WTC11 (cell line): ENCODE data around the gene CYP4F2. TPM values are rescaled to one million over a fixed set of nuclear protein-coding genes. Genes with fewer than 3 reads are reported as not detected.

Source experiments
- ATAC-seq: fragments of 200-7000 bp; cut with Tn5 transposase; 2 replicates; pipeline ENCODE4 v1.10.0; 2021; ENCODE audit warnings: mild to moderate bottlenecking, moderate library complexity
- CTCF ChIA-PET: fragments of 300-600 bp; sonication (Branson Sonifier 250); formaldehyde crosslinking; loops from one replicate; lab custom pipeline; 2021; ENCODE audit warnings: antibody characterized with exemption; lab: Charles Lee
- POLR2A ChIA-PET: fragments of 350-600 bp; sonication (Branson Sonifier 250); formaldehyde crosslinking; loops from one replicate; lab custom pipeline; 2021; ENCODE audit warnings: antibody characterized with exemption; lab: Charles Lee
- DNase-seq: peaks from one replicate; pipeline ENCODE4 v3.0.0; 2021; ENCODE audit warnings: low spot score
- H3K27ac Mint-ChIP-seq: 2 replicates; pipeline ENCODE4 v1.8.0; 2021; ENCODE audit warnings: mixed read lengths
- H3K27me3 Mint-ChIP-seq: 2 replicates; pipeline ENCODE4 v1.8.0; 2021; ENCODE audit warnings: low read depth, mild to moderate bottlenecking, moderate library complexity, mixed read lengths
- H3K36me3 Mint-ChIP-seq: 2 replicates; pipeline ENCODE4 v1.8.0; 2021; ENCODE audit warnings: mixed read lengths
- H3K4me1 Mint-ChIP-seq: 2 replicates; pipeline ENCODE4 v1.8.0; 2022; ENCODE audit warnings: mixed read lengths
- H3K4me3 Mint-ChIP-seq: 2 replicates; pipeline ENCODE4 v1.8.0; 2021; ENCODE audit warnings: mild to moderate bottlenecking, moderate library complexity, mixed read lengths
- H3K9me3 Mint-ChIP-seq: 2 replicates; pipeline ENCODE4 v1.8.0; 2021; ENCODE audit warnings: mixed read lengths
- ATF1 ChIP-seq: sonication (generic); formaldehyde crosslinking; IDR thresholded peaks from 2 replicates; pipeline ENCODE4 v1.8.1; 2023; ENCODE audit warnings: mild to moderate bottlenecking, moderate library complexity, missing genetic modification reagents
- CREB1 ChIP-seq: sonication (generic); formaldehyde crosslinking; IDR thresholded peaks from 2 replicates; pipeline ENCODE4 v1.8.0; 2023; ENCODE audit warnings: mild to moderate bottlenecking, missing genetic modification reagents
- ELF4 ChIP-seq: sonication (generic); formaldehyde crosslinking; IDR thresholded peaks from 2 replicates; pipeline ENCODE4 v1.8.1; 2022; ENCODE audit warnings: low read depth, mild to moderate bottlenecking, moderate library complexity, missing genetic modification reagents
- EMX1 ChIP-seq: fragments of 250-450 bp; sonication (Bioruptor Pico); IDR thresholded peaks from 2 replicates; pipeline ENCODE4 v1.8.0; 2021; ENCODE audit warnings: mild to moderate bottlenecking
- ESRRA ChIP-seq: sonication (generic); formaldehyde crosslinking; IDR thresholded peaks from 2 replicates; pipeline ENCODE4 v1.8.1; 2022; ENCODE audit warnings: mild to moderate bottlenecking, missing genetic modification reagents, borderline replicate concordance
- RELA ChIP-seq: sonication (generic); formaldehyde crosslinking; IDR thresholded peaks from 2 replicates; pipeline ENCODE4 v1.8.1; 2022; ENCODE audit warnings: missing genetic modification reagents, mild to moderate bottlenecking, borderline replicate concordance
- TEAD4 ChIP-seq: sonication (generic); formaldehyde crosslinking; IDR thresholded peaks from 2 replicates; pipeline ENCODE4 v1.8.0; 2022; ENCODE audit warnings: mild to moderate bottlenecking, missing genetic modification reagents
- ZNF396 ChIP-seq: fragments of 250-450 bp; sonication (Bioruptor Pico); IDR thresholded peaks from 2 replicates; pipeline ENCODE4 v1.8.0; 2021; ENCODE audit warnings: mild to moderate bottlenecking, moderate library complexity, borderline replicate concordance
- ZNF416 ChIP-seq: fragments of 250-450 bp; sonication (Bioruptor Pico); IDR thresholded peaks from 2 replicates; pipeline ENCODE4 v1.9.0; 2021; ENCODE audit warnings: mild to moderate bottlenecking, inconsistent platforms
- total RNA-seq: library from RNA; stranded (reverse); gene quantifications from 3 replicates; pipeline ENCODE4 v1.2.3, GENCODE V29; 2021
- TF ChIP-seq, protein P1 (sequence below): sonication (generic); formaldehyde crosslinking; IDR thresholded peaks from 2 replicates; pipeline ENCODE4 v1.8.1; 2022; ENCODE audit warnings: low read depth, missing genetic modification reagents, borderline replicate concordance
- TF ChIP-seq, protein P2 (sequence below): sonication (generic); formaldehyde crosslinking; IDR thresholded peaks from 2 replicates; pipeline ENCODE4 v1.8.0; 2023; ENCODE audit warnings: missing genetic modification reagents
- TF ChIP-seq, protein P3 (sequence below): sonication (generic); formaldehyde crosslinking; IDR thresholded peaks from 2 replicates; pipeline ENCODE4 v1.8.0; 2022; ENCODE audit warnings: missing genetic modification reagents
- TF ChIP-seq, protein P4 (sequence below): fragments of 250-450 bp; sonication (Bioruptor Pico); IDR thresholded peaks from 2 replicates; pipeline ENCODE4 v1.9.0; 2021; ENCODE audit warnings: mild to moderate bottlenecking
- TF ChIP-seq, protein P5 (sequence below): sonication (generic); formaldehyde crosslinking; IDR thresholded peaks from 2 replicates; pipeline ENCODE4 v1.8.0; 2023; ENCODE audit warnings: missing genetic modification reagents, mild to moderate bottlenecking, borderline replicate concordance
- TF ChIP-seq, protein P6 (sequence below): fragments of 250-450 bp; sonication (Bioruptor Pico); IDR thresholded peaks from 2 replicates; pipeline ENCODE4 v1.8.0; 2021; ENCODE audit warnings: mild to moderate bottlenecking

CYP4F2 gene
- total RNA-seq, 1 experiment from 2014 or later = 0.24 TPM

DNA sequence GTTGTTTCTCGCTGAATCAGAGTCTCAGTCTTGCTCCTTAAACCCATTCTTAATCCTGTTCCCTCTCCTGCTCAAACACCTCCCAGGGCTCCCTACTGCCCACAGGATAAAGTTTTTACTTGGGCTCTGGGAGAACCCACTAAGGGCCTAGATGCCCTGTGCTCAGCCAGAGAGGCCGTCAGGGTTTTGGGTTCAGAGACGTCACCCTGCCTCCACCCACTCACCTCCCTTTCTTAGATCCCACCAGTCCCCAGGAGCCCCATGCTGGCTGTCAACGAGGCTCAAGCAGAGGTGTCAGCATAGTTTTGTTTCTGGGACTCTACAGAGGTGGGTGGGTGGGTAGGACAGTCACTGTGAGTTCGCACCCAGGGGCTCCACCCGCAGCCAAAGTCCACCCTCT lies 15.5 kb upstream of the CYP4F2 start (continued):
- TF ChIP-seq, protein P1, sequence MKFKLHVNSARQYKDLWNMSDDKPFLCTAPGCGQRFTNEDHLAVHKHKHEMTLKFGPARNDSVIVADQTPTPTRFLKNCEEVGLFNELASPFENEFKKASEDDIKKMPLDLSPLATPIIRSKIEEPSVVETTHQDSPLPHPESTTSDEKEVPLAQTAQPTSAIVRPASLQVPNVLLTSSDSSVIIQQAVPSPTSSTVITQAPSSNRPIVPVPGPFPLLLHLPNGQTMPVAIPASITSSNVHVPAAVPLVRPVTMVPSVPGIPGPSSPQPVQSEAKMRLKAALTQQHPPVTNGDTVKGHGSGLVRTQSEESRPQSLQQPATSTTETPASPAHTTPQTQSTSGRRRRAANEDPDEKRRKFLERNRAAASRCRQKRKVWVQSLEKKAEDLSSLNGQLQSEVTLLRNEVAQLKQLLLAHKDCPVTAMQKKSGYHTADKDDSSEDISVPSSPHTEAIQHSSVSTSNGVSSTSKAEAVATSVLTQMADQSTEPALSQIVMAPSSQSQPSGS (CRISPR knock-in tag) = no peak

DNA sequence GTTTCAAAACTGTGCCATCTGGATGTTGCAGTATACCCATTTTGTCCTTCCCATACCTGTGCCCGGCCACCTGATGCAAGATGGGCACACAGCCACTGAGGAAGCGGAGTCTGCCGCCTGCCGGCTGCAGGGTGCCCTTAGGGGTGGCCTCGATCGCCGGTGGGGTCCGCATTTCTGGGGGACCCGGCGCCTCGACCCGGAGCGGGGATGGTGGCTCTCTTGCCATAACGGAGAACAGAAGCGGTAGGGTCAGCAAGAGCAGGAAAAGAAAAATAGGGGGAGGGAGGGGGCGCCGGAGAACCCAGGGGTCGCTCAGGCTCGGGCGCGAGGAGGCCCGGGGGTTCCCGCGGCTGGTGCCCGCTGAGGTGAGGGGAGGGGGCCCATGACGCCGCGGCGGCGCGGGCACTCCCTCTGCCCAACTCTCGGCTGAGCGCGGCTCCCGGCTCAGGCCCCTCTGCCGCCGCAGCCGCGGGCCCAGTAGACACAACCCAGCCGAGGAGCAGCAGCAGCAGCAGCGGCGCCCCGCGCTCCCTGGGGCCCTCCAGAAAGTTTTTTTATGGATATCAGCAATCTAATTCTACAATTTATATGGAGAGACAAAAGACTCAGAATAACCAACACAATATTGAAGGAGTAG lies 13.8 kb upstream of the CYP4F2 start:
- H3K36me3 Mint-ChIP-seq = peaks cover 19% of the 10 kb centered on the region
- ChIA-PET POLR2A (no interaction called here), CTCF (interaction anchor here (1.5 kb wide), 1 partner anchor 75 kb away, joined by 4 read pairs; no protein-coding TSS in a partner anchor)
- peak overlapping the region; percentile 69 for H3K4me3 Mint-ChIP-seq
- ATAC-seq = peak; percentile 57
- peaks cover 41% of the 10 kb centered on the region for H3K9me3 Mint-ChIP-seq
- H3K4me1 Mint-ChIP-seq = peaks cover 3% of the 10 kb centered on the region; the same call in 1 of the 2 replicates
- no peak for TF ChIP-seq ESRRA
- TF ChIP-seq, protein P2, sequence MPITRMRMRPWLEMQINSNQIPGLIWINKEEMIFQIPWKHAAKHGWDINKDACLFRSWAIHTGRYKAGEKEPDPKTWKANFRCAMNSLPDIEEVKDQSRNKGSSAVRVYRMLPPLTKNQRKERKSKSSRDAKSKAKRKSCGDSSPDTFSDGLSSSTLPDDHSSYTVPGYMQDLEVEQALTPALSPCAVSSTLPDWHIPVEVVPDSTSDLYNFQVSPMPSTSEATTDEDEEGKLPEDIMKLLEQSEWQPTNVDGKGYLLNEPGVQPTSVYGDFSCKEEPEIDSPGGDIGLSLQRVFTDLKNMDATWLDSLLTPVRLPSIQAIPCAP (CRISPR knock-in tag) = no peak
- TF ChIP-seq, protein P3, sequence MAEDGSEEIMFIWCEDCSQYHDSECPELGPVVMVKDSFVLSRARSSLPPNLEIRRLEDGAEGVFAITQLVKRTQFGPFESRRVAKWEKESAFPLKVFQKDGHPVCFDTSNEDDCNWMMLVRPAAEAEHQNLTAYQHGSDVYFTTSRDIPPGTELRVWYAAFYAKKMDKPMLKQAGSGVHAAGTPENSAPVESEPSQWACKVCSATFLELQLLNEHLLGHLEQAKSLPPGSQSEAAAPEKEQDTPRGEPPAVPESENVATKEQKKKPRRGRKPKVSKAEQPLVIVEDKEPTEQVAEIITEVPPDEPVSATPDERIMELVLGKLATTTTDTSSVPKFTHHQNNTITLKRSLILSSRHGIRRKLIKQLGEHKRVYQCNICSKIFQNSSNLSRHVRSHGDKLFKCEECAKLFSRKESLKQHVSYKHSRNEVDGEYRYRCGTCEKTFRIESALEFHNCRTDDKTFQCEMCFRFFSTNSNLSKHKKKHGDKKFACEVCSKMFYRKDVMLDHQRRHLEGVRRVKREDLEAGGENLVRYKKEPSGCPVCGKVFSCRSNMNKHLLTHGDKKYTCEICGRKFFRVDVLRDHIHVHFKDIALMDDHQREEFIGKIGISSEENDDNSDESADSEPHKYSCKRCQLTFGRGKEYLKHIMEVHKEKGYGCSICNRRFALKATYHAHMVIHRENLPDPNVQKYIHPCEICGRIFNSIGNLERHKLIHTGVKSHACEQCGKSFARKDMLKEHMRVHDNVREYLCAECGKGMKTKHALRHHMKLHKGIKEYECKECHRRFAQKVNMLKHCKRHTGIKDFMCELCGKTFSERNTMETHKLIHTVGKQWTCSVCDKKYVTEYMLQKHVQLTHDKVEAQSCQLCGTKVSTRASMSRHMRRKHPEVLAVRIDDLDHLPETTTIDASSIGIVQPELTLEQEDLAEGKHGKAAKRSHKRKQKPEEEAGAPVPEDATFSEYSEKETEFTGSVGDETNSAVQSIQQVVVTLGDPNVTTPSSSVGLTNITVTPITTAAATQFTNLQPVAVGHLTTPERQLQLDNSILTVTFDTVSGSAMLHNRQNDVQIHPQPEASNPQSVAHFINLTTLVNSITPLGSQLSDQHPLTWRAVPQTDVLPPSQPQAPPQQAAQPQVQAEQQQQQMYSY (CRISPR knock-in tag) = no peak
- no peak for TF ChIP-seq ZNF396 (CRISPR knock-in tag)
- no peak for TF ChIP-seq EMX1 (CRISPR knock-in tag)
- TF ChIP-seq, protein P4, sequence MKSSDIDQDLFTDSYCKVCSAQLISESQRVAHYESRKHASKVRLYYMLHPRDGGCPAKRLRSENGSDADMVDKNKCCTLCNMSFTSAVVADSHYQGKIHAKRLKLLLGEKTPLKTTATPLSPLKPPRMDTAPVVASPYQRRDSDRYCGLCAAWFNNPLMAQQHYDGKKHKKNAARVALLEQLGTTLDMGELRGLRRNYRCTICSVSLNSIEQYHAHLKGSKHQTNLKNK (CRISPR knock-in tag) = no peak
- TF ChIP-seq, protein P5, sequence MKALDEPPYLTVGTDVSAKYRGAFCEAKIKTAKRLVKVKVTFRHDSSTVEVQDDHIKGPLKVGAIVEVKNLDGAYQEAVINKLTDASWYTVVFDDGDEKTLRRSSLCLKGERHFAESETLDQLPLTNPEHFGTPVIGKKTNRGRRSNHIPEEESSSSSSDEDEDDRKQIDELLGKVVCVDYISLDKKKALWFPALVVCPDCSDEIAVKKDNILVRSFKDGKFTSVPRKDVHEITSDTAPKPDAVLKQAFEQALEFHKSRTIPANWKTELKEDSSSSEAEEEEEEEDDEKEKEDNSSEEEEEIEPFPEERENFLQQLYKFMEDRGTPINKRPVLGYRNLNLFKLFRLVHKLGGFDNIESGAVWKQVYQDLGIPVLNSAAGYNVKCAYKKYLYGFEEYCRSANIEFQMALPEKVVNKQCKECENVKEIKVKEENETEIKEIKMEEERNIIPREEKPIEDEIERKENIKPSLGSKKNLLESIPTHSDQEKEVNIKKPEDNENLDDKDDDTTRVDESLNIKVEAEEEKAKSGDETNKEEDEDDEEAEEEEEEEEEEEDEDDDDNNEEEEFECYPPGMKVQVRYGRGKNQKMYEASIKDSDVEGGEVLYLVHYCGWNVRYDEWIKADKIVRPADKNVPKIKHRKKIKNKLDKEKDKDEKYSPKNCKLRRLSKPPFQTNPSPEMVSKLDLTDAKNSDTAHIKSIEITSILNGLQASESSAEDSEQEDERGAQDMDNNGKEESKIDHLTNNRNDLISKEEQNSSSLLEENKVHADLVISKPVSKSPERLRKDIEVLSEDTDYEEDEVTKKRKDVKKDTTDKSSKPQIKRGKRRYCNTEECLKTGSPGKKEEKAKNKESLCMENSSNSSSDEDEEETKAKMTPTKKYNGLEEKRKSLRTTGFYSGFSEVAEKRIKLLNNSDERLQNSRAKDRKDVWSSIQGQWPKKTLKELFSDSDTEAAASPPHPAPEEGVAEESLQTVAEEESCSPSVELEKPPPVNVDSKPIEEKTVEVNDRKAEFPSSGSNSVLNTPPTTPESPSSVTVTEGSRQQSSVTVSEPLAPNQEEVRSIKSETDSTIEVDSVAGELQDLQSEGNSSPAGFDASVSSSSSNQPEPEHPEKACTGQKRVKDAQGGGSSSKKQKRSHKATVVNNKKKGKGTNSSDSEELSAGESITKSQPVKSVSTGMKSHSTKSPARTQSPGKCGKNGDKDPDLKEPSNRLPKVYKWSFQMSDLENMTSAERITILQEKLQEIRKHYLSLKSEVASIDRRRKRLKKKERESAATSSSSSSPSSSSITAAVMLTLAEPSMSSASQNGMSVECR = no peak
- TF ChIP-seq ELF4 (CRISPR knock-in tag) = no peak
- no peak for TF ChIP-seq TEAD4 (CRISPR knock-in tag)
- TF ChIP-seq ZNF416 = no peak
- TF ChIP-seq, protein P6, sequence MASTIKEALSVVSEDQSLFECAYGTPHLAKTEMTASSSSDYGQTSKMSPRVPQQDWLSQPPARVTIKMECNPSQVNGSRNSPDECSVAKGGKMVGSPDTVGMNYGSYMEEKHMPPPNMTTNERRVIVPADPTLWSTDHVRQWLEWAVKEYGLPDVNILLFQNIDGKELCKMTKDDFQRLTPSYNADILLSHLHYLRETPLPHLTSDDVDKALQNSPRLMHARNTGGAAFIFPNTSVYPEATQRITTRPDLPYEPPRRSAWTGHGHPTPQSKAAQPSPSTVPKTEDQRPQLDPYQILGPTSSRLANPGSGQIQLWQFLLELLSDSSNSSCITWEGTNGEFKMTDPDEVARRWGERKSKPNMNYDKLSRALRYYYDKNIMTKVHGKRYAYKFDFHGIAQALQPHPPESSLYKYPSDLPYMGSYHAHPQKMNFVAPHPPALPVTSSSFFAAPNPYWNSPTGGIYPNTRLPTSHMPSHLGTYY = no peak
- TF ChIP-seq CREB1 (CRISPR knock-in tag) = no peak
- no peak for TF ChIP-seq ATF1 (CRISPR knock-in tag)
- TF ChIP-seq RELA (CRISPR knock-in tag) = no peak
- TF ChIP-seq, all 79 proteins: peak for 0
- peak; percentile 38 for DNase-seq
- H3K27ac Mint-ChIP-seq = no peak overlapping the region
- peaks cover 54% of the 10 kb centered on the region for H3K27me3 Mint-ChIP-seq
